GM21619 (cell line): Measurements from ENCODE around the gene RAB42.

Experiments
- ATAC-seq: cut with Tn5 transposase; IDR thresholded peaks from one replicate; pipeline ENCODE4 v1.9.1; 2021; ENCODE audit not compliant: unreplicated experiment

RAB42 gene

GRCh38 chr1:28644494-28644893, 52.4 kb downstream of the RAB42 start:
- ATAC-seq = no peak
